GM15510 (cell line): ENCODE results near the gene AGTR1.

Experiments
- POLR2A ChIP-seq: IDR thresholded peaks from 3 replicates; pipeline ENCODE4 v1.6.1; 2011; ENCODE audit warnings: borderline replicate concordance; ENCODE audit not compliant: insufficient read length; ENCODE audit errors: extremely low read depth

The AGTR1 gene

DNA sequence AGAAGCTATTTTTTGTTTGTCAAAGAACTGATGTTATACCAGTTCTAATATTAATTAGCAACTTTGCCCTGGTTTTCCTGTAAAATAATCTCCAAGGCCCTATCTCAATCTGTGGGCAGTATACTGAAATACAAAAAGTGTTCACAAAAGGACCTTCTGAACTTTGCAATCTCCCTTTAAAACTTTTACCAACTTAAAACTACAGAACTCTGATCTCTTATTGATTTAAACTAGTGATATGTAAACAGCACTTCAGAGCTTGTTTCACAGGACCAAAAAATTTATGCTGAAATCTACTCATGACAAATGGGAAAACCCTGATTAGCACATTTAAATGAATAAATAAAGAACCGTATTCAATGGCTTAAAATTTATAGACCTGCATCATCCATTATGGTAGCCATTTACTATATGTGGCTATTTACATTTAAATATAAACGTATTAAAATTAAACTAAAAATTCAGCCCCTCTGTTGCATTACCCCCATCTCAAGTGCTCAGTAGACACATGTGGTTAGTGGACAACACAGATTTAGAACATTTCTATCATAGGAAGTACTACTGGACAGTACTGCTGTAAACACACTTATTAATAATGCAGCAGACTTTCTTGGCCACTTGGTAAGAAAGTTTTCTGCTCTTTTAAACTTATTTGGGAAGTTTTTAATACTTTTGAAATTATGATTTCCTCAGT, 12.0 kb downstream of the AGTR1 start:
- no peak for TF ChIP-seq POLR2A

DNA sequence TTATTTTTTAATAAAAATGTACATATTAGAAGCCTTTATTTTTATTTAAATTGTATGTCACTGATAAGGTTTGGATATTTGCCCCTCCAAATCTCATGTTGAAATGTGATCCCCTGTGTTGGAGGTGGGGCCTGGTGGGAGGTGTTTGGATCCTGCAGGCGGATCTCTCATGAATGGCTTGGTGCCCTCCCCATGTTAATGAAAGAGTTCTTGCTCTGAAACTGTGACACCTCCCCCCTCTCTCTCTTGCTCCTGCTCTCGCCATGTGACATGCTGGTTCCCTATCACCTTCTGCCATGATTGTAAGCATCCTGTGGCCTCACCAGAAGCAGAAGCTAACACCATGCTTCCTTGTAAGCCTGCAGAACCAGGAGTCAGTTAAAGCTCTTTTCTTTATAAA, 13.0 kb downstream of the AGTR1 start:
- no peak for TF ChIP-seq POLR2A

DNA sequence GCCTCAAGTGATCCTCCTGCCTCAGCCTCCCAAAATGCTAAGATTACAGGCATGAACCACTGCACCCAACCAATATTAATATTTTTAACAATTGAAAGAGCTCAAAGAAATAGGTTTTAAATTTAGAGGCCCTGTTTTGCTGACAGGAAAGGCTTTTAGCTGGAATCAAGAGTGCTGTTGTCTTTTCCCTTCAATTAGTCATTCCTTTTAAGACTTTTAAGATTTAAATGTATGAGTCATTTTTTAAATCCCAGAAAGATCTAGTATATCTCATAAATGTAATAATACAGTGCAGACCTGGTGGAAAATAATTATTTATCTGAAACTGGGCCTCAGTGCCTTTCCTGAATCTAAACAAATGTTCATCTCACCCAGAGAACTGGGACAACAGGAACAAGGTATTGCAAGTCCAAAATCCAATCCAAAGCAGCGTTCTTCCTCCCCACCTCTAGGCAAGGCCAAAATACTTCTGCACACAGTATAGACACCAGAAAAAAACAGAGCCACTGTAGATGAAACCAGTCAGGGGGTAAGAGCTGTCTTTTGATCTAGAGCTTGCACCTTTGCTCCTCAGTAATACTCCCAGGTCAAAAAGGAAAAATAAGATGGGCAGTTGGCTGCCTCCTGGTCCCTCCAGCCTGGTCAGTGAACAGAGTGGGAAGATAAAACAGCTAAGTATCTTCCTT, 14.4 kb downstream of the AGTR1 start:
- TF ChIP-seq POLR2A = no peak

DNA sequence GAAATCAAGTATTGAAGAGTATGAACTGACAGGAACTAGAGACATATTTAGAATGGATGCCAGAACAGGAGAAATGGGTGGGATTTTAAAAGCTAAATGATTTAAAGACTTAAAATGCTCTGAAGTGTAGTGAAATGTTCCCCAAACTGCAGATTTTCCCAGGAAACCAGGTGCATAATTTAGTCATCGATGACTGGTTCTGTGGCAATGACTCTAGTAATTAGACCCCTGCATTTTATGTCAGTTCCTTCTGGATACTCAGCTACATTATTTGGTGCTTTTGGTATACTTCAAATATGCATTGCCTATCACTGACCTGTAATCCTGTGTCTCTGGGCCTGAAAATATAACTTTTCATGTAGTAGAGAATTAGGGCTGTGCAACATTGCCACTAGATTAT, 16.8 kb downstream of the AGTR1 start:
- TF ChIP-seq POLR2A = no peak

DNA sequence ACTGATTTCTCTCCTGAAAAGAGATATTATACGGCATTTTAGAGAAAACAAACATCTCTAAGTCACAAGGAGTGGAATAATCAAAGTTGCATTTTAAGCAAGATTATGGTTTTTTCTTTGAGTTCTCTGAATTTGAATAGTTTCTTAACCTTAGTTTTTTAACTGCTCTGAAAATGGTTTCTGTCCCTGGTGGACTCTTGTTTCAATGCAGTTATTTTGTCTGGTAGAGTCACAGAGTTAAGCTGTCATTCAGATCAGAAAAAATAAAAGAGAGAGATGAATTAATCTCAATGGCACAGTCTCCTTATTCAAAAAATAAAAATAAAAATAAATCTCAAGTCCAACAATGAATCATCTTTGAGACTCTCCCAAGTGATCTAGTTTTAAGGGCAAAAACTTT, 19.0 kb downstream of the AGTR1 start:
- no peak for TF ChIP-seq POLR2A

DNA sequence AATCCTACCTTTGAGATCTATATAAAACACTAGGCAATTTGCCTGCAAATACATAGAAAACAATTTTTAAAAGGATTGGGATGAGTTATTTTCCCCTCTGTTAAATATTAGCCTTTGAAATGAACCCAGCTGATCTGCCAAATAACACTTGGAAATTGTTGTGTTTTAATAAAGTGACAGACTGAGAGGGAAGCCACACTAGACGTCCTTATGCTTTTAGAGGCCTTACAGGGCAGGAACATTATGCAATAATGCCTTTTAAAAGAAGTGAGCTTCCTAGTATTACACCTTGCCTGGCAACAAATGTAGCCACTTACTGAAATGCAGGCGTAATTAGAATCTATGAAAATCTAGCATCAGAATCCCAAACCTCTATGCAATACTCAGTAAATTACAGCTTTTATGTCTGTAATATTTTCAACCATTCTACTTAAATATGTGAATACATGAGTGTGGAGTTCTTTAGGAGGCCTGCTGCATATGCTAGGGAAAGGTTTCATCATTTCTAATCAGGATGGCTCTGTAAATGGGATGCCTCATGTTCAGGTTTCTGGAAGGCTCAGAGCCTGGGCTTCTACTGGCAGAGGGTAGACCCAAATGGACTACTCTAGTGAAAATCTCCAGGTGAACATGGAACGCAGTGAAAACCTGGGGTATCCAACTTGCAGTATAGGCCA, 20.3 kb downstream of the AGTR1 start:
- TF ChIP-seq POLR2A = no peak

DNA sequence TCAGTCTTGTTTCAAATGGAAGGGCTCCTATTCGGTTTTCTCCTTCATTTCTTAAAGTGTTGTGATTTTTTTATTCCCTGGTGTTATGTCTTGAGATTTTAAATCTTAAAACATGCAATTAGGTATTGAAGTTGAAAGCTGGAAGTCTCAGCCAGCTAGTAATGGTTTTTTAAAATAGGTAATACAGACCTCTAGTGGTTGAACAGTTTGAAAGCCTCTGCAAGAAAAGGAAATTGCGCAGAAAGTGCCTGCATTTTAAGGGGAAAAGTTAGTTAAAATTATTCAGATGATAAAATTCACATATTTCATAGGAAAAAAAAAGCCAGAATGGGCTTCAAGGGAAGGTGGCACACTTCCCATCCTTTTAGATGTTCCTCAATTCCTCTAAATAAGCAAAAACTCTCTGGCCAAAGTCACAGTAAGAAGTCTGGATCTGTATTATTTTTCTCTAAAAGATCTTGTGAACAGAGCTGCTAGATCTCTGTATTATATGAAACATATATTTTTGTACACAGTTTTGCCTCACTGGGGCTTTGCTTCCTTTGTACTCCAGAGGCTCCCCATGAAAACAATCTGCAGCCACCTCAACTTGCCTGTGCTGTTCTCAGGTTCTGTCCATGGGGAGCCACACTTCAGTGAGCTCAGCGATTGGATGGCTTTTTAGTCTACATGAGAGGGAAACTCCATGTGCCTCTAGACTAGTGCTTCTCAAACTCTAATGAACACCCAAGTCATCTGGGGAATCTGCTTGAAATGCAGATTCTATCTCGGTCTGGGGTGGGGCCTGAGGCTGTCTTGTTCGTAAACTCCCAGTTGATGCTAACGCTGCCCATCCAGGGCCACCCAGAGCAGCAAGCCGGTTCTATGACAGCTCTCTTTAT, 21.5 kb downstream of the AGTR1 start:
- no peak for TF ChIP-seq POLR2A

DNA sequence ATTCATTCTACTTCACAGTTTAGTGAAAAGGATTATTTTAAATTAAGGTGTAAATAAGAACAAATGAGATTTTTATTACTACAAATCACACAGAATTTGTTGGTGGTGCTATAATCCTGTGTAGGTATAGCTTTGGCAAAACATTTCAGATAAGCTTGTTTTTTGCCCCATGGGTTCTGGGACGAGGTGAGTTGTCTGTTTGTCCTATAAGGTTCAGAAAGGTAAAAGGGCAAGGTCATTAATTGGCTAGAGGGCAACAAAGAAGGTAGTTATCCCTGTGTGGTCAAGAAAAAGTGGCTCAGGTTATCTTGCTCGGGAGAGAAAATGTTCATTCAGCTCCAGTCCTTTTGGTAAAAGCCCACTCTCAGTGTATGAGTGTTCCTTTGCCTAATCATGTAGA, 23.2 kb downstream of the AGTR1 start:
- TF ChIP-seq POLR2A = no peak

DNA sequence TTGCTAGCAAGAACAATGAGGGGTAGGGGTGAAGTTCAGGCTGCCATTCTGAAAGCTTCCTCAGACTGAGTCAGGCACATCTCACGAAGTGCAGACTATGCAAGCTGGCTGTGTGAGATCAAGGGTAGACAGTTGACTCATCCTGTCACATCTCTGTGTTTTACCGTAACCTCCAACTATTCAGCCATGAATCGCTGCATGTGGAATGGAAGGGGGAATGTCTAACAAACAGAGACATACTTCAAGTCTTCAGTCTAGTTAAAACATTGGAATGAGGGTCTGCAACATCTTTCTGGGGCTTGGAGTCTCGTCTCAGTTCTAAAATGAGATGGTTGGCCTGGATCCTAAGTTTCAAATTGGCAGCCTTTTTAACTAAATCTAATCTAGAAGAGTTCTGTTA, 25.9 kb downstream of the AGTR1 start:
- no peak for TF ChIP-seq POLR2A

DNA sequence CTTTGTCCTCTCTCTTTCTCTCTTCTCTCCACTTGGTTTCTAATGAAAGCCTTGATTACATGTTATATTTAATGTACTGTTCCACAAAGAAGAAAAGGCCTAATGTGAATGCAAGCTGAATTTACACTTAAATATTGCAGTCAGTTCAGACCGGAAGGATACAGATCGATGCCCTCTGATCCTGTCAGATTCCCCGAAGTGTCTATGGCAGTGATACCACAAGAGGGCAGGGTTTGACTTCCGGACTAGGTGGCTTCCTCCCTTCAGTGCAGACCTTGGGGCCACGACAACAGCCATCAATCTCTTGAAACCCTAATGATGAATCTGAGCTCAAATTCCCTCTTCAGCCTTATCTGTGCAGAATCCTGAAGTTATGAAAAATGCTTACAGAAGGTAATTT, 29.5 kb downstream of the AGTR1 start:
- no peak for TF ChIP-seq POLR2A

DNA sequence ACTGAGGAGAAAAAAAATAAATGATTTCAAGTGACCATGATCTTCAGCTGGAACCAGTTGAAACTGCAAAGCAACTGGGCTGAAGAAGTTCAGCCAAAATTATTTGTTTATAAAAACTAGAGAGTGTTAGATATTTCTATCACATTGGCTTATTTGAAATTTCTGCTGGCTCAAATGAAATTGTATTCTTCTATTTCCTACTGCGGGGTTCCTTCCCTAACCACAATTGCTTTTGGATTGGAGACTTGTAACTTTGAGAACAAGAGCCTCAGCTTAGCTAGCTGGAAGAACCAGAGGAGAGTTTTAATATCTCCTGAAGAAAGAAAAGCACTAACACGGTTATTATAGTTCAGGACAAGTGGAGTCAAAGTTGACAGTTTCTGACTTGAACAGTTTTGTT, 31.1 kb downstream of the AGTR1 start:
- no peak for TF ChIP-seq POLR2A

DNA sequence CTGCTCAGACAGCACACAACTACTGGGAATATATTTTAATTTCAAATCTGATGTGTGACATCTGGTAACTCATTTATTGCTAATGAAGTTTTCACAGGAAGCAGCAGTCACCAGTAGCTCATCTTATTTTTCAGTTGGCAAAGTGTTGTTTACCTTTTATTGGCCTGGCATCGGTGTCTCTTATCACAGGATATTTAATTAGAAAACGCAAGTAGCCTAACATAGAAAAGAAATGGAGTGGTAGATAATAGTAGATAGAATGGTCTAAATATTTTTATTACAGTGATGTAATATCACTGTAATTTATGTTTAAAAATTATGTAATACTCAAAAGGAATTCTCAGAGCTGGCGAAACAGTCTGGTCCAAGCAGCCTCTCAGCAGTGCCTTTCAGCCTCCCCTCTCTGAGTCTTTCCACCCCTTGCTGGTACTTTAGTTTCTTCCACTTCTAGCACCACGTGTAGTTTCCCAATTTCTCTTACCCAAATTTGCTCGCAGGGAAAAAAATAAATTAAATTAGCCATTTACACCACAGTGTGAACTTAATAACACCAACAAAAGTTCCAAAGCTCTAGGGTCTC, 31.9 kb downstream of the AGTR1 start:
- no peak for TF ChIP-seq POLR2A

DNA sequence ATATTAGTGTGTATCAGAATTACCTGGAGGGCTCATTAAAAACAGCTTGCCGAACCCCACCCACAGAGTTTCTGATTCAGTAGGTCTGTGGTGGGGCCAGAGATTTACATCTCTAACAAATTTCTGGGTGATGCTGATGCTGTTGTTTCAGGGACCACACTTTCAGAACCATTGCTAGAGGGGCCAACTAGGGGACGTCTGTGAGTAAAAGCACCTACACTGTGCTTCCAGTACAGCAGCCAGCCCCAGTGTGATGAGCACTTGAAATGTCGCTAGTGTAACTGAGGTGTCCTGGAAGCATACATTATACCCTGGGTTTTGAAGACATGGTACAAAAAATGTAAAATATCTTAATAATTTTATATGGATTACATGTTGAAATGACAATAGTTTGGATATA, 33.0 kb downstream of the AGTR1 start:
- TF ChIP-seq POLR2A = no peak

DNA sequence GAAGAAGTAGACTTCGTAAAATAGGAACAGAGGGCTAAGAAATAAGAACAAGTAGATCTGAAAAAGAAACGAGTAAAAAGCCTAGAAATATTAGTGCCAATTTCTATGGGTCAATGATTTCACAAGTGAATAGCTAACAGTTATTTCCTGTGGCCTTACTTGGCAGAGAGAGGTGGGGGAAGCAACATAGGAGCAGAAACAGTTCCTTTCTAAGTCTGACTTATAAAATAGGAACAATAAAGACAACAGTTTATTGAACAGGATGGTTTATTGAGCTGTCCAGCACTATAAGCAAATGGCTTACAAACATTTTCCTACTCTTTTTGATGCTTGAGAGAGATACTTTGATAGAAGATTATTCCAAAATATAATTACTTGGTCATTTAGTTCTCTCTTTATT, 37.9 kb downstream of the AGTR1 start:
- no peak for TF ChIP-seq POLR2A

DNA sequence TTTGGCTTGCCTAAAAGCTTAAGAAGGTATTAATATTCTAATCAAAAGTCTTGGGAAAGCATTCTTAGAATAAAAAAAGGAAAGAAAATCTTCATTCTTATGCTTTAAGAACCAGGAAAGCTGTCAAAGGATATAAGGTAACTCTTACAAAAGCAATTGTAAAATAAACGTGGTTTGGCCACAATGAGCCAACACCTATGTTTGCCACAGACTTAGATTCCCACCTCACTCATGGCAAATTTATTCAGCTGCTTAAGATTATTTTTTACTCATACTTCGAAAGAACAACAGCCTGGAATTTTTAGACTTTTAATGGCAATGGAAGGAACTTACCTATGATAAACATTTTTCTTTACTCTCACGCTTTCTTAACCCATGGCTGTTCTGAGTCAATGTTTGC, 38.4 kb downstream of the AGTR1 start:
- TF ChIP-seq POLR2A = no peak
